ENCODE measurements around the gene CYTH2. TPM values are rescaled to one million over a fixed set of nuclear protein-coding genes. Genes with fewer than 3 reads are reported as not detected.

The CYTH2 gene
- total RNA-seq, 1 experiment from 2014 or later: 72.6 TPM

- TF ChIP-seq MXD4 (CRISPR knock-in tag; IDR thresholded peaks at IDR 0.05; ENCODE audit: borderline replicate concordance): no peak
- no peak for TF ChIP-seq ZNF671 (CRISPR knock-in tag; IDR thresholded peaks at IDR 0.05)
- TF ChIP-seq TCF7 (CRISPR knock-in tag; IDR thresholded peaks at IDR 0.05; ENCODE audit: low read depth): no peak
- TF ChIP-seq ZBTB43 (CRISPR knock-in tag; IDR thresholded peaks at IDR 0.05): no peak
- TF ChIP-seq NFYB (CRISPR knock-in tag; conservative IDR thresholded peaks at IDR 0.05; ENCODE audit: low read depth): no peak
- TF ChIP-seq ZNF121 (CRISPR knock-in tag; IDR thresholded peaks at IDR 0.05): no peak
- no peak for TF ChIP-seq NR3C1 (CRISPR knock-in tag; conservative IDR thresholded peaks at IDR 0.05; ENCODE audit: low read depth)
- no peak for TF ChIP-seq NR2C2 (CRISPR knock-in tag; IDR thresholded peaks at IDR 0.05)
- TF ChIP-seq GTF2I (CRISPR knock-in tag; conservative IDR thresholded peaks at IDR 0.05): peak; percentile 97
- TF ChIP-seq CREB1 (CRISPR knock-in tag; IDR thresholded peaks at IDR 0.05): no peak
- TF ChIP-seq EMX1 (CRISPR knock-in tag; IDR thresholded peaks at IDR 0.05): no peak
- TF ChIP-seq PRDM15 (CRISPR knock-in tag; IDR thresholded peaks at IDR 0.05): peak; percentile 64
- no peak for TF ChIP-seq ZNF532 (CRISPR knock-in tag; IDR thresholded peaks at IDR 0.05; ENCODE audit: borderline replicate concordance)
- no peak for TF ChIP-seq CBFB (CRISPR knock-in tag; IDR thresholded peaks at IDR 0.05; ENCODE audit: low read depth)
- TF ChIP-seq E2F5 (CRISPR knock-in tag; IDR thresholded peaks at IDR 0.05): peak; percentile 51; the same call in 1 of the 2 replicates
- TF ChIP-seq ELF4 (CRISPR knock-in tag; IDR thresholded peaks at IDR 0.05; ENCODE audit: low read depth): no peak
- no peak for TF ChIP-seq FOXP4 (CRISPR knock-in tag; IDR thresholded peaks at IDR 0.05)
- TF ChIP-seq TP53 (CRISPR knock-in tag; IDR thresholded peaks at IDR 0.05): no peak
- TF ChIP-seq ARID4B (CRISPR knock-in tag; IDR thresholded peaks at IDR 0.05; ENCODE audit: borderline replicate concordance): peak; percentile 72; the same call in 1 of the 2 replicates
- TF ChIP-seq IRF1 (CRISPR knock-in tag; IDR thresholded peaks at IDR 0.05): no peak
- no peak for TF ChIP-seq ZNF396 (CRISPR knock-in tag; IDR thresholded peaks at IDR 0.05; ENCODE audit: borderline replicate concordance)
- no peak for TF ChIP-seq NFE2L1 (CRISPR knock-in tag; IDR thresholded peaks at IDR 0.05)
Observed at GRCh38 chr19:48513289-48514122, 44.3 kb downstream of the CYTH2 start (continued).

Measured in WTC11 (cell line).